Breast epithelium (tissue), 4 donors: ENCODE measurements around the gene GPR21. TPM values are rescaled to one million over a fixed set of nuclear protein-coding genes. Genes with fewer than 3 reads are reported as not detected.

Experiments
- DNase-seq, 2 donors: peaks; one replicate each; pipeline ENCODE4 v3.0.0-alpha.2; 2019; ENCODE audit warnings: low spot score in 2 of 2
- H3K27ac ChIP-seq, 2 donors: fragments of 200-600 bp; sonication (generic) in 1 of 2; one replicate each; pipeline ENCODE4 v1.5.1; 2016 to 2019; ENCODE audit warnings: mild to moderate bottlenecking in 1 of 2
- H3K27me3 ChIP-seq, 2 donors: fragments of 200-600 bp; sonication (generic) in 1 of 2; one replicate each; pipeline versions ENCODE4 v1.5.1 to v1.6.0; 2017 to 2019; ENCODE audit warnings: control low read depth in 1 of 2, mild to moderate bottlenecking in 1 of 2
- H3K36me3 ChIP-seq: fragments of 200-600 bp; one replicate; pipeline ENCODE4 v1.5.1; 2019
- H3K4me1 ChIP-seq, 2 donors: fragments of 200-600 bp; sonication (generic); one replicate each; pipeline ENCODE4 v1.5.1; 2016 to 2019; ENCODE audit warnings: control low read depth in 1 of 2
- H3K4me3 ChIP-seq, 3 donors: fragments of 200-600 bp; sonication (generic); 1 replicate in 2 of 3; 2 replicates in 1 of 3; pipeline ENCODE4 v1.5.1; 2016 to 2019; ENCODE audit warnings: mild to moderate bottlenecking in 3 of 3, moderate library complexity in 2 of 3
- H3K9me3 ChIP-seq, 2 donors: fragments of 200-600 bp; sonication (generic) in 1 of 2; one replicate each; pipeline ENCODE4 v1.5.1; 2016 to 2019; ENCODE audit warnings: control low read depth in 1 of 2
- CTCF ChIP-seq, 3 donors: fragments of 450-650 bp; IDR thresholded peaks; one replicate each; pipeline ENCODE4 v1.5.1; 2016 to 2017; ENCODE audit warnings: antibody characterized with exemption in 3 of 3, mild to moderate bottlenecking in 3 of 3, moderate library complexity in 3 of 3
- POLR2A ChIP-seq: fragments of 450-650 bp; IDR thresholded peaks from one replicate; pipeline ENCODE4 v1.6.1; 2016; ENCODE audit warnings: antibody characterized with exemption, mild to moderate bottlenecking, moderate library complexity
- POLR2AphosphoS5 ChIP-seq, 3 donors: sonication (generic); formaldehyde crosslinking; IDR thresholded peaks; one replicate each; pipeline ENCODE4 v1.6.1; 2017; ENCODE audit warnings: antibody characterized with exemption in 3 of 3
- intact Hi-C: fragments of 100-400 bp; cut with DNase I; formaldehyde crosslinking; loops from one replicate; pipeline ENCODE4 v1.15.1; 2023; ENCODE audit warnings: low total_unique reads
- total RNA-seq, 3 donors: library from RNA; depleted of rRNA; stranded (reverse); fragments of >200 nt; gene quantifications; one replicate each; pipeline ENCODE4 v1.1.0, GENCODE V29; 2016

GPR21 gene
- total RNA-seq, 3 donors from 2014 or later, result 3.3 to 6.7 TPM; not detected in 1

GRCh38 chr9:123016631-123017030 lies 16.8 kb upstream of the GPR21 start:
- TF ChIP-seq POLR2AphosphoS5 (IDR thresholded peaks at IDR 0.05) (no peak), CTCF (IDR thresholded peaks at IDR 0.05) (no peak), POLR2A (no peak)
- intact Hi-C loops, result no loop called here
- no peaks in the 10 kb centered on the region for H3K9me3 ChIP-seq
- no peak for DNase-seq
- no peaks in the 10 kb centered on the region for H3K36me3 ChIP-seq
- no peaks in the 10 kb centered on the region for H3K4me1 ChIP-seq
- H3K27me3 ChIP-seq, result no peaks in the 10 kb centered on the region
- no peak overlapping the region for H3K4me3 ChIP-seq
- H3K27ac ChIP-seq, result no peak overlapping the region

- H3K27ac ChIP-seq, result no peak overlapping the region
- H3K9me3 ChIP-seq, result no peaks in the 10 kb centered on the region
- H3K36me3 ChIP-seq, result no peaks in the 10 kb centered on the region
- no peak overlapping the region for H3K4me3 ChIP-seq
- no peak for TF ChIP-seq POLR2A
- no peak for TF ChIP-seq POLR2AphosphoS5 (IDR thresholded peaks at IDR 0.05)
- no peak for TF ChIP-seq CTCF (IDR thresholded peaks at IDR 0.05)
- DNase-seq, result no peak
- intact Hi-C loops, result loop anchor here (10.0 kb wide), 1 partner anchor 1726 kb away; no protein-coding TSS in a partner anchor
- H3K4me1 ChIP-seq, result no peaks in the 10 kb centered on the region
- no peaks in the 10 kb centered on the region for H3K27me3 ChIP-seq
Measured at GRCh38 chr9:123020796-123021195, 12.7 kb upstream of the GPR21 start.

- intact Hi-C loops, result loop anchor here (10.0 kb wide), 1 partner anchor 1732 kb away; no protein-coding TSS in a partner anchor
- no peak for DNase-seq
- Histone ChIP-seq H3K36me3 (no peaks in the 10 kb centered on the region), H3K27ac (no peak overlapping the region), H3K27me3 (no peaks in the 10 kb centered on the region), H3K4me3 (no peak overlapping the region), H3K4me1 (no peaks in the 10 kb centered on the region), H3K9me3 (no peaks in the 10 kb centered on the region)
- TF ChIP-seq CTCF (IDR thresholded peaks at IDR 0.05) (no peak), POLR2A (no peak), POLR2AphosphoS5 (IDR thresholded peaks at IDR 0.05) (no peak)
Measured at GRCh38 chr9:123026425-123026824, 7.0 kb upstream of the GPR21 start.

- no peak for DNase-seq
- no peaks in the 10 kb centered on the region for H3K27me3 ChIP-seq
- TF ChIP-seq POLR2AphosphoS5 (IDR thresholded peaks at IDR 0.05), result no peak
- TF ChIP-seq CTCF (IDR thresholded peaks at IDR 0.05), result no peak
- TF ChIP-seq POLR2A, result no peak
- no peak overlapping the region for H3K4me3 ChIP-seq
- H3K36me3 ChIP-seq, result no peaks in the 10 kb centered on the region
- H3K4me1 ChIP-seq, result no peaks in the 10 kb centered on the region
- intact Hi-C loops, result loop anchor here (10.0 kb wide), 1 partner anchor 1733 kb away; no protein-coding TSS in a partner anchor
- no peaks in the 10 kb centered on the region for H3K9me3 ChIP-seq
- H3K27ac ChIP-seq, result no peak overlapping the region
Measured at GRCh38 chr9:123027517-123027916, 6.0 kb upstream of the GPR21 start.

GRCh38 chr9:123028136-123028535 lies 5.3 kb upstream of the GPR21 start:
- no peaks in the 10 kb centered on the region for H3K27me3 ChIP-seq
- DNase-seq, result no peak
- no peaks in the 10 kb centered on the region for H3K9me3 ChIP-seq
- no peak overlapping the region for H3K27ac ChIP-seq
- no peak for TF ChIP-seq POLR2AphosphoS5 (IDR thresholded peaks at IDR 0.05)
- no peak for TF ChIP-seq CTCF (IDR thresholded peaks at IDR 0.05)
- TF ChIP-seq POLR2A, result no peak
- H3K4me1 ChIP-seq, result no peaks in the 10 kb centered on the region
- H3K36me3 ChIP-seq, result no peaks in the 10 kb centered on the region
- intact Hi-C loops, result loop anchor here (10.0 kb wide), 1 partner anchor 1733 kb away; no protein-coding TSS in a partner anchor
- H3K4me3 ChIP-seq, result no peak overlapping the region
